HepG2 (cell line): ENCODE results near the gene CNNM2.

Source experiments
- CEBPB ChIP-seq: IDR thresholded peaks from 2 replicates; pipeline ENCODE4 v1.6.1; 2011; ENCODE audit warnings: low read depth, low read length, improper control_type of control experiment, borderline replicate concordance
- JUNB ChIP-seq: sonication (generic); formaldehyde crosslinking; IDR thresholded peaks from 2 replicates; pipeline ENCODE4 v1.8.0; 2022; ENCODE audit warnings: missing genetic modification reagents, mild to moderate bottlenecking, borderline replicate concordance
- NR1H2 ChIP-seq: sonication (generic); formaldehyde crosslinking; IDR thresholded peaks from 2 replicates; pipeline ENCODE4 v1.8.1; 2022; ENCODE audit warnings: low read depth, missing genetic modification reagents, borderline replicate concordance
- NR2C2 ChIP-seq: sonication (generic); formaldehyde crosslinking; IDR thresholded peaks from 2 replicates; pipeline ENCODE4 v1.4.0; 2020; ENCODE audit warnings: missing genetic modification reagents, mild to moderate bottlenecking, moderate library complexity, borderline replicate concordance
- PHF21A ChIP-seq: sonication (generic); formaldehyde crosslinking; IDR thresholded peaks from 2 replicates; pipeline ENCODE4 v1.5.0; 2020; ENCODE audit warnings: mild to moderate bottlenecking, missing genetic modification reagents
- ZNF101 ChIP-seq: sonication (generic); formaldehyde crosslinking; IDR thresholded peaks from 2 replicates; pipeline ENCODE4 v1.4.0; 2020; ENCODE audit warnings: mild to moderate bottlenecking, low read depth, missing genetic modification reagents, borderline replicate concordance
- ZNF567 ChIP-seq: sonication (generic); formaldehyde crosslinking; IDR thresholded peaks from 2 replicates; pipeline ENCODE4 v1.8.1; 2023; ENCODE audit warnings: mild to moderate bottlenecking, missing genetic modification reagents, borderline replicate concordance
- ZNF672 ChIP-seq: sonication (generic); formaldehyde crosslinking; IDR thresholded peaks from 2 replicates; pipeline ENCODE4 v1.8.1; 2022; ENCODE audit warnings: missing genetic modification reagents
- TF ChIP-seq, protein P1 (sequence below), 2 experiments: IDR thresholded peaks; 2 replicates each; pipeline ENCODE4 v1.6.1; 2011 to 2012; ENCODE audit warnings: low read length in 2 of 2, borderline replicate concordance in 1 of 2, low read depth in 1 of 2, mild to moderate bottlenecking in 1 of 2, moderate library complexity in 1 of 2
- TF ChIP-seq, protein P2 (sequence below): sonication (generic); formaldehyde crosslinking; IDR thresholded peaks from 2 replicates; pipeline ENCODE4 v1.4.0; 2020; ENCODE audit warnings: mild to moderate bottlenecking, missing genetic modification reagents, borderline replicate concordance
- TF ChIP-seq, protein P3 (sequence below): sonication (generic); formaldehyde crosslinking; IDR thresholded peaks from 2 replicates; pipeline ENCODE4 v1.8.0; 2022; ENCODE audit warnings: mild to moderate bottlenecking, missing genetic modification reagents; ENCODE audit not compliant: insufficient replicate concordance

DNA sequence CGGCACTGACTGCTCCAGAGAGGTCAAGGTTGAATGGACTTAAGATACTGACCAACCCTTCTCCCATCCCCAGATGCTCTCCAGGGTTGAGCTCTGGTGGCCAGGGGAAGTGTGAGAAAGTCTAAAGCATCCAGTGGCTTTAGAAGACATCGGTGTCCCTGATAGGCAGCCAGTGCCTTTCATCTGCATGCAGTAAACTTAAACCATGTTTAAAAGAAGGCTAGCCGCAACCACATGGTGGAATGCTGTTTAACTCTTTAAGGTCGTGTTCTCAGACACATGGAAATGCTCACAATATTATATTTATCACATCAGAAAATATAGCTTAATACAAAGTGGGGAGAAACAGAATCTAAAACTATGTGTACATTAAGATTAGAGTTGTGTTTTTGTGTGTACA is 137.0 kb downstream of the CNNM2 start:
- no peak for TF ChIP-seq JUNB (CRISPR knock-in tag)
- no peak for TF ChIP-seq ZNF567 (CRISPR knock-in tag)
- TF ChIP-seq ZNF672 (CRISPR knock-in tag), result no peak
- no peak for TF ChIP-seq CEBPB
- TF ChIP-seq, protein P1, sequence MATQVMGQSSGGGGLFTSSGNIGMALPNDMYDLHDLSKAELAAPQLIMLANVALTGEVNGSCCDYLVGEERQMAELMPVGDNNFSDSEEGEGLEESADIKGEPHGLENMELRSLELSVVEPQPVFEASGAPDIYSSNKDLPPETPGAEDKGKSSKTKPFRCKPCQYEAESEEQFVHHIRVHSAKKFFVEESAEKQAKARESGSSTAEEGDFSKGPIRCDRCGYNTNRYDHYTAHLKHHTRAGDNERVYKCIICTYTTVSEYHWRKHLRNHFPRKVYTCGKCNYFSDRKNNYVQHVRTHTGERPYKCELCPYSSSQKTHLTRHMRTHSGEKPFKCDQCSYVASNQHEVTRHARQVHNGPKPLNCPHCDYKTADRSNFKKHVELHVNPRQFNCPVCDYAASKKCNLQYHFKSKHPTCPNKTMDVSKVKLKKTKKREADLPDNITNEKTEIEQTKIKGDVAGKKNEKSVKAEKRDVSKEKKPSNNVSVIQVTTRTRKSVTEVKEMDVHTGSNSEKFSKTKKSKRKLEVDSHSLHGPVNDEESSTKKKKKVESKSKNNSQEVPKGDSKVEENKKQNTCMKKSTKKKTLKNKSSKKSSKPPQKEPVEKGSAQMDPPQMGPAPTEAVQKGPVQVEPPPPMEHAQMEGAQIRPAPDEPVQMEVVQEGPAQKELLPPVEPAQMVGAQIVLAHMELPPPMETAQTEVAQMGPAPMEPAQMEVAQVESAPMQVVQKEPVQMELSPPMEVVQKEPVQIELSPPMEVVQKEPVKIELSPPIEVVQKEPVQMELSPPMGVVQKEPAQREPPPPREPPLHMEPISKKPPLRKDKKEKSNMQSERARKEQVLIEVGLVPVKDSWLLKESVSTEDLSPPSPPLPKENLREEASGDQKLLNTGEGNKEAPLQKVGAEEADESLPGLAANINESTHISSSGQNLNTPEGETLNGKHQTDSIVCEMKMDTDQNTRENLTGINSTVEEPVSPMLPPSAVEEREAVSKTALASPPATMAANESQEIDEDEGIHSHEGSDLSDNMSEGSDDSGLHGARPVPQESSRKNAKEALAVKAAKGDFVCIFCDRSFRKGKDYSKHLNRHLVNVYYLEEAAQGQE (IDR thresholded peaks at IDR 0.05; ENCODE audit: borderline replicate concordance in 1 of 2, low read depth in 1 of 2, low read length in 2 of 2), result no peak
- no peak for TF ChIP-seq ZNF101 (CRISPR knock-in tag)
- TF ChIP-seq, protein P2, sequence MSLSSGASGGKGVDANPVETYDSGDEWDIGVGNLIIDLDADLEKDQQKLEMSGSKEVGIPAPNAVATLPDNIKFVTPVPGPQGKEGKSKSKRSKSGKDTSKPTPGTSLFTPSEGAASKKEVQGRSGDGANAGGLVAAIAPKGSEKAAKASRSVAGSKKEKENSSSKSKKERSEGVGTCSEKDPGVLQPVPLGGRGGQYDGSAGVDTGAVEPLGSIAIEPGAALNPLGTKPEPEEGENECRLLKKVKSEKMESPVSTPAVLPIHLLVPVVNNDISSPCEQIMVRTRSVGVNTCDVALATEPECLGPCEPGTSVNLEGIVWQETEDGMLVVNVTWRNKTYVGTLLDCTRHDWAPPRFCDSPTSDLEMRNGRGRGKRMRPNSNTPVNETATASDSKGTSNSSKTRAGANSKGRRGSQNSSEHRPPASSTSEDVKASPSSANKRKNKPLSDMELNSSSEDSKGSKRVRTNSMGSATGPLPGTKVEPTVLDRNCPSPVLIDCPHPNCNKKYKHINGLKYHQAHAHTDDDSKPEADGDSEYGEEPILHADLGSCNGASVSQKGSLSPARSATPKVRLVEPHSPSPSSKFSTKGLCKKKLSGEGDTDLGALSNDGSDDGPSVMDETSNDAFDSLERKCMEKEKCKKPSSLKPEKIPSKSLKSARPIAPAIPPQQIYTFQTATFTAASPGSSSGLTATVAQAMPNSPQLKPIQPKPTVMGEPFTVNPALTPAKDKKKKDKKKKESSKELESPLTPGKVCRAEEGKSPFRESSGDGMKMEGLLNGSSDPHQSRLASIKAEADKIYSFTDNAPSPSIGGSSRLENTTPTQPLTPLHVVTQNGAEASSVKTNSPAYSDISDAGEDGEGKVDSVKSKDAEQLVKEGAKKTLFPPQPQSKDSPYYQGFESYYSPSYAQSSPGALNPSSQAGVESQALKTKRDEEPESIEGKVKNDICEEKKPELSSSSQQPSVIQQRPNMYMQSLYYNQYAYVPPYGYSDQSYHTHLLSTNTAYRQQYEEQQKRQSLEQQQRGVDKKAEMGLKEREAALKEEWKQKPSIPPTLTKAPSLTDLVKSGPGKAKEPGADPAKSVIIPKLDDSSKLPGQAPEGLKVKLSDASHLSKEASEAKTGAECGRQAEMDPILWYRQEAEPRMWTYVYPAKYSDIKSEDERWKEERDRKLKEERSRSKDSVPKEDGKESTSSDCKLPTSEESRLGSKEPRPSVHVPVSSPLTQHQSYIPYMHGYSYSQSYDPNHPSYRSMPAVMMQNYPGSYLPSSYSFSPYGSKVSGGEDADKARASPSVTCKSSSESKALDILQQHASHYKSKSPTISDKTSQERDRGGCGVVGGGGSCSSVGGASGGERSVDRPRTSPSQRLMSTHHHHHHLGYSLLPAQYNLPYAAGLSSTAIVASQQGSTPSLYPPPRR, result no peak
- no peak for TF ChIP-seq NR1H2 (CRISPR knock-in tag)
- no peak for TF ChIP-seq PHF21A (CRISPR knock-in tag)
- no peak for TF ChIP-seq NR2C2
- TF ChIP-seq, protein P3, sequence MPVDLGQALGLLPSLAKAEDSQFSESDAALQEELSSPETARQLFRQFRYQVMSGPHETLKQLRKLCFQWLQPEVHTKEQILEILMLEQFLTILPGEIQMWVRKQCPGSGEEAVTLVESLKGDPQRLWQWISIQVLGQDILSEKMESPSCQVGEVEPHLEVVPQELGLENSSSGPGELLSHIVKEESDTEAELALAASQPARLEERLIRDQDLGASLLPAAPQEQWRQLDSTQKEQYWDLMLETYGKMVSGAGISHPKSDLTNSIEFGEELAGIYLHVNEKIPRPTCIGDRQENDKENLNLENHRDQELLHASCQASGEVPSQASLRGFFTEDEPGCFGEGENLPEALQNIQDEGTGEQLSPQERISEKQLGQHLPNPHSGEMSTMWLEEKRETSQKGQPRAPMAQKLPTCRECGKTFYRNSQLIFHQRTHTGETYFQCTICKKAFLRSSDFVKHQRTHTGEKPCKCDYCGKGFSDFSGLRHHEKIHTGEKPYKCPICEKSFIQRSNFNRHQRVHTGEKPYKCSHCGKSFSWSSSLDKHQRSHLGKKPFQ (CRISPR knock-in tag), result no peak
